Nucleus accumbens (tissue), 56 donors: Measurements from ENCODE around the gene TRABD2A.
"Not testable (repeated sequence)": the region's sequence is repeated elsewhere in the genome, so short reads cannot be mapped to it uniquely, and the experiment has no call there.

ENCODE experiments used
- DNase-seq, 56 donors: peaks; one replicate each; lab custom pipeline; 2025; lab: John Stamatoyannopoulos, UW

The TRABD2A gene

GRCh38 chr2:84882775-84883550 is 2.1 kb upstream of the TRABD2A start:
- no peak for DNase-seq

GRCh38 chr2:84882414-84882738 is 1.5 kb upstream of the TRABD2A start:
- no peak for DNase-seq

- DNase-seq: peak in 48 of 56 donors; percentile 4 to 80 (median 40)
These were observed 913 bp upstream of the TRABD2A start for GRCh38 chr2:84881581-84882413.

- no peak for DNase-seq
These were observed 564 bp downstream of the TRABD2A start for GRCh38 chr2:84880395-84880644.

- no peak for DNase-seq
These were observed 1.1 kb downstream of the TRABD2A start for GRCh38 chr2:84879584-84880394.

GRCh38 chr2:84878896-84879583 is 1.8 kb downstream of the TRABD2A start:
- DNase-seq: no peak

GRCh38 chr2:84878459-84878858 is 2.4 kb downstream of the TRABD2A start:
- DNase-seq: no peak

GRCh38 chr2:84876369-84876768 is 4.5 kb downstream of the TRABD2A start:
- no peak for DNase-seq

- not testable (repeated sequence) for DNase-seq
These were observed 5.3 kb downstream of the TRABD2A start for GRCh38 chr2:84875619-84876018.

- DNase-seq: no peak
These were observed 5.7 kb downstream of the TRABD2A start for GRCh38 chr2:84875213-84875560.

GRCh38 chr2:84874381-84875212 is 6.3 kb downstream of the TRABD2A start:
- DNase-seq: no peak

GRCh38 chr2:84873350-84873749 is 7.5 kb downstream of the TRABD2A start:
- no peak for DNase-seq

GRCh38 chr2:84872691-84873090 is 8.2 kb downstream of the TRABD2A start:
- DNase-seq: not testable (repeated sequence)

GRCh38 chr2:84870306-84870705 is 10.6 kb downstream of the TRABD2A start:
- no peak for DNase-seq

GRCh38 chr2:84868327-84868726 is 12.6 kb downstream of the TRABD2A start:
- not testable (repeated sequence) for DNase-seq

- DNase-seq: no peak
These were observed 14.8 kb downstream of the TRABD2A start for GRCh38 chr2:84866122-84866521.

GRCh38 chr2:84865181-84865783 is 15.6 kb downstream of the TRABD2A start:
- DNase-seq: no peak

- DNase-seq: no peak
These were observed 18.9 kb downstream of the TRABD2A start for GRCh38 chr2:84862006-84862405.

GRCh38 chr2:84861539-84861938 is 19.3 kb downstream of the TRABD2A start:
- DNase-seq: no peak

- no peak for DNase-seq
These were observed 21.9 kb downstream of the TRABD2A start for GRCh38 chr2:84858937-84859336.
